Neural progenitor cell (in vitro differentiated cells): Measurements from ENCODE around the gene PRKCA.

Experiments
- CTCF ChIP-seq: fragments of 200-600 bp; sonication (generic); IDR thresholded peaks from 2 replicates; pipeline ENCODE4 v1.5.1; 2017; ENCODE audit warnings: antibody characterized with exemption, mild to moderate bottlenecking
- EZH2 ChIP-seq: fragments of 200-600 bp; sonication (generic); IDR thresholded peaks from 2 replicates; pipeline ENCODE4 v1.6.1; 2017; ENCODE audit warnings: antibody characterized with exemption, mild to moderate bottlenecking, moderate library complexity
- EZH2phosphoT487 ChIP-seq: fragments of 200-600 bp; sonication (generic); IDR thresholded peaks from 2 replicates; pipeline ENCODE4 v1.6.1; 2017; ENCODE audit warnings: antibody characterized with exemption

- no peak for TF ChIP-seq CTCF
- no peak for TF ChIP-seq EZH2
- TF ChIP-seq EZH2phosphoT487 = no peak
Measured at GRCh38 chr17:66487981-66488468, 185.6 kb downstream of the PRKCA start.
